Endodermal cell (in vitro differentiated cells): ENCODE measurements around the gene SCGB3A1. TPM values are rescaled to one million over a fixed set of nuclear protein-coding genes. Genes with fewer than 3 reads are reported as not detected.

Experiments used
- DNase-seq: peaks from one replicate; pipeline ENCODE4 v3.0.0-alpha.2; 2017
- H3K27ac ChIP-seq: 2 replicates; pipeline ENCODE4 v1.5.1; 2013; ENCODE audit warnings: mild to moderate bottlenecking, low read depth, low read length, moderate library complexity
- H3K27me3 ChIP-seq: 2 replicates; pipeline ENCODE4 v1.6.1; 2013; ENCODE audit warnings: mild to moderate bottlenecking, low read length, moderate library complexity; ENCODE audit not compliant: insufficient read depth, control insufficient read depth, poor library complexity, severe bottlenecking
- H3K36me3 ChIP-seq: 2 replicates; pipeline ENCODE4 v1.7.0; 2013; ENCODE audit warnings: mild to moderate bottlenecking, low read length, moderate library complexity; ENCODE audit not compliant: control insufficient read depth, insufficient read depth
- H3K4me1 ChIP-seq: one replicate; pipeline ENCODE4 v1.7.0; 2013; ENCODE audit warnings: low read length; ENCODE audit not compliant: control insufficient read depth, insufficient read depth
- H3K4me3 ChIP-seq: 2 replicates; pipeline ENCODE4 v1.5.1; 2013; ENCODE audit warnings: mild to moderate bottlenecking, low read length, moderate library complexity
- H3K9ac ChIP-seq: 2 replicates; pipeline ENCODE4 v1.6.1; 2013; ENCODE audit warnings: mild to moderate bottlenecking, low read length, moderate library complexity; ENCODE audit not compliant: poor library complexity, severe bottlenecking; ENCODE audit errors: extremely low read depth
- H3K9me3 ChIP-seq: 2 replicates; pipeline ENCODE4 v1.6.1; 2013; ENCODE audit warnings: mild to moderate bottlenecking, low read length, moderate library complexity; ENCODE audit not compliant: control insufficient read depth
- H3K27ac Mint-ChIP-seq: 2 replicates; pipeline ENCODE4 v1.8.0; 2020; ENCODE audit warnings: mixed read lengths
- H3K27me3 Mint-ChIP-seq: 2 replicates; pipeline ENCODE4 v1.8.0; 2021; ENCODE audit warnings: mild to moderate bottlenecking, mixed read lengths; ENCODE audit not compliant: insufficient read depth
- H3K36me3 Mint-ChIP-seq: 2 replicates; pipeline ENCODE4 v1.8.0; 2020; ENCODE audit warnings: low read depth, mixed read lengths
- H3K4me1 Mint-ChIP-seq: 2 replicates; pipeline ENCODE4 v1.8.0; 2020; ENCODE audit warnings: mixed read lengths
- H3K4me3 Mint-ChIP-seq: 2 replicates; pipeline ENCODE4 v1.8.0; 2020; ENCODE audit warnings: mild to moderate bottlenecking, moderate library complexity, mixed read lengths
- H3K9me3 Mint-ChIP-seq: 2 replicates; pipeline ENCODE4 v1.8.0; 2020; ENCODE audit warnings: mild to moderate bottlenecking, mixed read lengths
- CTCF ChIP-seq: fragments of 200-600 bp; sonication (generic); conservative IDR thresholded peaks from 2 replicates; pipeline ENCODE4 v1.5.0; 2021; ENCODE audit warnings: antibody characterized with exemption, mild to moderate bottlenecking
- WGBS, 2 experiments: methylation state at CpG; one replicate each; pipeline versions ENCODE4 v1.1.5 to v1.1.7; 2013; ENCODE audit warnings: missing lambda C conversion rate in 2 of 2, mixed read lengths in 1 of 2; ENCODE audit not compliant: insufficient coverage in 1 of 2, insufficient read length in 1 of 2; 5-methylcytosine and 5-hydroxymethylcytosine counted together
- total RNA-seq, 2 donors: library from RNA; stranded (reverse); fragmentation: NEBNext Ultra II Directional in 1 of 2; extraction: Animal tissue kit (Norgen Biotek cat#: 25700) in 1 of 2; gene quantifications; 2 replicates in 1 of 2; 3 replicates in 1 of 2; pipeline ENCODE4 v1.2.1, GENCODE V29; 2021

Gene SCGB3A1
- total RNA-seq, 2 donors from 2014 or later, result 0.57 TPM; not detected in 1

- Histone ChIP-seq H3K9me3 (no peaks in the 10 kb centered on the region), H3K36me3 (no peaks in the 10 kb centered on the region), H3K9ac (no peak overlapping the region), H3K4me1 (no peaks in the 10 kb centered on the region), H3K27ac (no peak overlapping the region), H3K4me3 (no peak overlapping the region), H3K27me3 (peaks cover 16% of the 10 kb centered on the region)
- Mint-ChIP-seq H3K9me3 (no peaks in the 10 kb centered on the region), H3K27ac (no peak overlapping the region), H3K4me1 (no peaks in the 10 kb centered on the region), H3K27me3 (peaks cover 29% of the 10 kb centered on the region), H3K36me3 (peaks cover 2% of the 10 kb centered on the region), H3K4me3 (no peak overlapping the region)
- DNase-seq, result no peak
- no peak for TF ChIP-seq CTCF
- 100% methylated on average over 1 of the region's 2 CpGs; no CpG with 5 or more reads in 1 of the 2 experiments for WGBS, 2 experiments
Observed at GRCh38 chr5:180583738-180584137, 7.6 kb downstream of the SCGB3A1 start.

DNA sequence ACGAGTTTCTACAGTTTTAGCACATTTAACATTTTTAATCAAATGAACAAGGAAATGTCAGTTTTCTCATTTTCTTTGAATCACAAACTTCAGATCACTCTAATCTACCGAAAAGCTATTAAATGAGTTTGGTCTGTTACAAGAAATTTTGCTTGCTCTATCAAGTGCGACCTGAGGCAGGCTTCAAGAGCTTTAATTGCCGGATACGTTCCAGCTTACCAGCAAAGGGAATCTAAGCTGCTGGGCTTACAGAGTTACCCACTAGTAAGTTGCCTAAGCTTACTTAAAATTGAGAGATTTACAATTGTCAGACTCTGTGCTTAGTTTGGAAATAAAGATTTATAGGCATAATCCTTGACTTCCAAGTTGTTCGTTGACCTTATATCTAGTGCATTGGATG is 10.6 kb downstream of the SCGB3A1 start:
- peaks cover 31% of the 10 kb centered on the region for H3K36me3 Mint-ChIP-seq

DNA sequence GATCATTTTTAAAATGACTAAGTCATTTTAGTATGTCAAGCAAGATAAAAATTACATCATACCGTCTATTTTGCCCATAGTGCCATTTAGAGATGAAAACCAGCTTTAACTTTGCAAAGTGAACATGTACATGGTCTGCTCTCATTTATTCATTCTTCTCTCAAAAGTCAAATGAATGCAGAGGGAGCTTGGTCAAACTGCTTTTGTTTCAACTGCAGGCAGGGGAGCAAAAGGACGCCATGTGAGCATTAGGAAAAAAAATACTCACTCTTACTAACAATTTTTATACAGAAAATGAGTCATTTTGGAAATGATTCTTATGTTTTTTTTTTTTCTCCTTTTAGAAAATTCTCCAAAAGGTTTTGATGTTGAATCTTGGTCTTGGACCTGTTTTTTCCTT is 15.7 kb downstream of the SCGB3A1 start:
- Histone ChIP-seq H3K27ac (no peak overlapping the region), H3K4me1 (no peaks in the 10 kb centered on the region), H3K9ac (no peak overlapping the region), H3K4me3 (no peak overlapping the region), H3K27me3 (no peaks in the 10 kb centered on the region), H3K36me3 (peaks cover 80% of the 10 kb centered on the region), H3K9me3 (no peaks in the 10 kb centered on the region)
- no peak overlapping the region for H3K4me3 Mint-ChIP-seq
- TF ChIP-seq CTCF, result no peak
- peaks cover 66% of the 10 kb centered on the region for H3K36me3 Mint-ChIP-seq
- DNase-seq, result no peak
- H3K27ac Mint-ChIP-seq, result no peak overlapping the region
- no peaks in the 10 kb centered on the region for H3K4me1 Mint-ChIP-seq
- 80 to 86% methylated on average over 1 to 2 of the region's 2 CpGs for WGBS, 2 experiments
- no peaks in the 10 kb centered on the region for H3K27me3 Mint-ChIP-seq
- no peaks in the 10 kb centered on the region for H3K9me3 Mint-ChIP-seq

More for the DNA sequence above, 10.6 kb downstream of the SCGB3A1 start:
- H3K27me3 ChIP-seq, result no peaks in the 10 kb centered on the region
- peaks cover 30% of the 10 kb centered on the region for H3K36me3 ChIP-seq
- H3K4me1 Mint-ChIP-seq, result no peaks in the 10 kb centered on the region
- no peaks in the 10 kb centered on the region for H3K9me3 ChIP-seq
- peaks cover 5% of the 10 kb centered on the region for H3K27me3 Mint-ChIP-seq
- no peaks in the 10 kb centered on the region for H3K9me3 Mint-ChIP-seq
- 92 to 95% methylated on average over 6 of the region's 6 CpGs for WGBS, 2 experiments
- no peak overlapping the region for H3K4me3 Mint-ChIP-seq
- H3K9ac ChIP-seq, result no peak overlapping the region
- DNase-seq, result no peak
- no peak overlapping the region for H3K4me3 ChIP-seq
- H3K27ac Mint-ChIP-seq, result no peak overlapping the region
- no peak overlapping the region for H3K27ac ChIP-seq
- H3K4me1 ChIP-seq, result no peaks in the 10 kb centered on the region
- TF ChIP-seq CTCF, result no peak
